ENCODE measurements around the gene SNCAIP.

SNCAIP gene

GRCh38 chr5:122430319-122430586 lies 118.2 kb downstream of the SNCAIP start:
- DNase-seq = no peak

- no peak for DNase-seq
Observed at GRCh38 chr5:122431298-122431697, 119.3 kb downstream of the SNCAIP start.

- no peak for DNase-seq
Observed at GRCh38 chr5:122434205-122434970, 122.4 kb downstream of the SNCAIP start.

- DNase-seq = no peak
Observed at GRCh38 chr5:122435234-122435633, 123.2 kb downstream of the SNCAIP start.

- no peak for DNase-seq
Observed at GRCh38 chr5:122435761-122436160, 123.7 kb downstream of the SNCAIP start.

- DNase-seq = no peak
Observed at GRCh38 chr5:122436615-122437014, 124.6 kb downstream of the SNCAIP start.

- no peak for DNase-seq
Observed at GRCh38 chr5:122439645-122440044, 127.6 kb downstream of the SNCAIP start.

- no peak for DNase-seq
Observed at GRCh38 chr5:122442938-122443337, 130.9 kb downstream of the SNCAIP start.

- no peak for DNase-seq
Observed at GRCh38 chr5:122444411-122444810, 132.4 kb downstream of the SNCAIP start.

GRCh38 chr5:122445070-122445469 lies 133.0 kb downstream of the SNCAIP start:
- no peak for DNase-seq

- no peak for DNase-seq
Observed at GRCh38 chr5:122447072-122447471, 135.0 kb downstream of the SNCAIP start.

- no peak for DNase-seq
Observed at GRCh38 chr5:122447879-122448278, 135.8 kb downstream of the SNCAIP start.

- DNase-seq = no peak
Observed at GRCh38 chr5:122454541-122454940, 142.5 kb downstream of the SNCAIP start.

- DNase-seq = no peak
Observed at GRCh38 chr5:122455939-122456338, 143.9 kb downstream of the SNCAIP start.

- no peak for DNase-seq
Observed at GRCh38 chr5:122457178-122457826, 145.3 kb downstream of the SNCAIP start.

GRCh38 chr5:122458278-122458872 lies 146.3 kb downstream of the SNCAIP start:
- peak; percentile 35 for DNase-seq

GRCh38 chr5:122462486-122462885 lies 150.4 kb downstream of the SNCAIP start:
- no peak for DNase-seq

GRCh38 chr5:122463221-122463620 lies 151.2 kb downstream of the SNCAIP start:
- no peak for DNase-seq

GRCh38 chr5:122464191-122464590 lies 152.2 kb downstream of the SNCAIP start:
- no peak for DNase-seq

- DNase-seq = no peak
Observed at GRCh38 chr5:122465031-122465577, 153.1 kb downstream of the SNCAIP start.

GRCh38 chr5:122465994-122466393 lies 154.0 kb downstream of the SNCAIP start:
- no peak for DNase-seq

- DNase-seq = no peak
Observed at GRCh38 chr5:122468351-122469116, 156.5 kb downstream of the SNCAIP start.

- no peak for DNase-seq
Observed at GRCh38 chr5:122469384-122469919, 157.4 kb downstream of the SNCAIP start.

Measured in HCEC 1CT (cell line).